ENCODE data around the gene PSAP.

Gene PSAP

DNA sequence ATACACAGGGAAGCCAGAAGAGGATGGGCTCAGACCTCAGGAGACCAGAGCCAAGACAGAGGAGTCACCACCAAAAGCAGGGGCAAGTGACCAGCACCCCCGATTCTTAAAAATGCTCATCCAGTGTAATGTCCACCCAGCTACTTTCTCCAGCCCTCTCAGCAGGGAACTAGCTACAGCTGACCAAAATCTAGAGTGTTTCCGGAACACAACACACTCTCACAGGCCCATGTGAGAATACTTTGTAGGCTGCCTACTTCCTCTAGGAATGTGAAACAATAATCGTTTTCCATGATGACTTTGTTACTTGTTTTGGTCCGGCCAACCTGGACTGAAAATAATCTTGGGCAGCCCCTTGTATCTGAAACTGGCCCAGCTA, 14.5 kb downstream of the PSAP start:
- Histone ChIP-seq H3K4me3 (peak overlapping the region; percentile 49), H3K9me3 (ENCODE audit: low read depth, low read length) (no peaks in the 10 kb centered on the region), H3K36me3 (ENCODE audit: insufficient read depth, low read length) (peaks cover 1% of the 10 kb centered on the region; the same call in 1 of the 2 replicates), H3K27ac (peak overlapping the region; percentile 71), H3K9ac (ENCODE audit: insufficient read length) (no peak overlapping the region)
- DNase-seq (ENCODE audit: low read depth, low spot score) = no peak
- TF ChIP-seq POLR2AphosphoS5 (IDR thresholded peaks at IDR 0.05; ENCODE audit: borderline replicate concordance, low read depth, low read length) (no peak), EZH2 (IDR thresholded peaks at IDR 0.05) (no peak), FOXP2 (optimal IDR thresholded peaks at IDR 0.05; ENCODE audit: control extremely low read depth, extremely low read length, insufficient read depth) (no peak)

DNA sequence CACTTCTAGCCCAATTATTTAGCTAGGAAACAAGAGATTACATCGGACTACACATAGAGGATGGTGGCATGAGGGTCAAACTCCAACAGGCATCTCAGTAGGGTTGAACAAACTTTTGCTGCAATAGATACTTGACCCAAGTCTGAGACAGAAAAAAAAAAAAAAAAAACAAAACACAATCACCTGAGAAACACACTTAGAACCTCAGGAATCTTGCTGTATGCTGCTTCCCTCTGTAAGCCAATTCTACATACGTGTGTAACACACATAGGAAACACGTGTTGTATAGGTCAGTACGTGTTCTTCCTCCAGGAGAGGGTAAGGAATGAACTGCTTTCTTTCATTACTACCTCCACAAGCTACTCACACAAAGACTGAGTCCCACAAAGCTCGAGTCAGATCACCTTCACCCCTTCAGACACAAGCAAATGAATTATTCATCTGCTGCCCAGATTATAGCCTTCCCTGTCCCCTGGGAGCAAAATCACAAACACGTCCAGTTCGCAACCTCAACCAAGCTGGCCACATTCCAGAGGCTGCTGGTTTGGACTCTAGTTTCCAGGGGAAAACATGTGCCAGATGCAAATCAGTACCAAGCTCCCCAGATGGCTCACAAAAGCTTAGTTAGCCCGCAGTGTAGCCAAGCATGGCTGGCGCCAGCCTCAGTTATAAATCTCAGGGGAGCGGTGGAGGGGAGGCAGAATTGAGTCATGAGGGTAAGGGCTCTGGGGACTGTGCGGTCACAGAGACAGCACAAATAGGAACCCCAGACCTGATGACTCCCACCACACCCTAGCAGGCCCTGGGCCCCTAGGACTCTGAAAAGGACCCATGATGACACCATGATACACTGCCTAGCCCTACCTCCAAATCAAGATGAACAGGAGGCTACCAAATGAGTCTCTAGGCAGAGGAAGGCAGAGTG, 15.1 kb downstream of the PSAP start:
- no peak for TF ChIP-seq EZH2 (IDR thresholded peaks at IDR 0.05)
- no peak for TF ChIP-seq POLR2AphosphoS5 (IDR thresholded peaks at IDR 0.05; ENCODE audit: borderline replicate concordance, low read depth, low read length)
- no peak for TF ChIP-seq FOXP2 (optimal IDR thresholded peaks at IDR 0.05; ENCODE audit: control extremely low read depth, extremely low read length, insufficient read depth)
- no peak for DNase-seq (ENCODE audit: low read depth, low spot score)
- Histone ChIP-seq H3K4me3 (peak overlapping the region; percentile 49), H3K36me3 (ENCODE audit: insufficient read depth, low read length) (peaks cover 8% of the 10 kb centered on the region; the same call in 1 of the 2 replicates), H3K27ac (peak overlapping the region; percentile 71), H3K9me3 (ENCODE audit: low read depth, low read length) (no peaks in the 10 kb centered on the region), H3K9ac (ENCODE audit: insufficient read length) (peak overlapping the region; percentile 6)

DNA sequence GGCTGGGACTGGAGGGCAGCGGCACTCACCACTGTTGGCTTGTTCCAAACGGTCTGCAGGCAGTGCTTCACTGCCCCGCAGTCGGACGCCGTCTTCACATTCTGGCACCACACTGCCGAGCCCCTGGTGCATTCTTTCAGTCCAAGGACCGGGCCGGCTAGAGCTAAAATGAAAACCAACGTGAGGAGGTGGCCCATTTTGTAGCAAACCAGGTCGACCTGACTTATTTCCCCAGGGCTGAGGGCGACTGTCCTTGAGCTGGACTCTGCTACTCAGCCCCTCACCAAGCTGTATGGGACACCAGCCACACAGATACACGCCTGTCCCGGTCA, 16.7 kb downstream of the PSAP start:
- H3K27ac ChIP-seq = no peak overlapping the region
- H3K36me3 ChIP-seq (ENCODE audit: insufficient read depth, low read length) = peaks cover 19% of the 10 kb centered on the region; the same call in 1 of the 2 replicates
- DNase-seq (ENCODE audit: low read depth, low spot score) = no peak
- no peak overlapping the region for H3K9ac ChIP-seq (ENCODE audit: insufficient read length)
- TF ChIP-seq FOXP2 (optimal IDR thresholded peaks at IDR 0.05; ENCODE audit: control extremely low read depth, extremely low read length, insufficient read depth) (no peak), POLR2AphosphoS5 (IDR thresholded peaks at IDR 0.05; ENCODE audit: borderline replicate concordance, low read depth, low read length) (no peak), EZH2 (IDR thresholded peaks at IDR 0.05) (no peak)
- no peaks in the 10 kb centered on the region for H3K9me3 ChIP-seq (ENCODE audit: low read depth, low read length)
- H3K4me3 ChIP-seq = no peak overlapping the region

DNA sequence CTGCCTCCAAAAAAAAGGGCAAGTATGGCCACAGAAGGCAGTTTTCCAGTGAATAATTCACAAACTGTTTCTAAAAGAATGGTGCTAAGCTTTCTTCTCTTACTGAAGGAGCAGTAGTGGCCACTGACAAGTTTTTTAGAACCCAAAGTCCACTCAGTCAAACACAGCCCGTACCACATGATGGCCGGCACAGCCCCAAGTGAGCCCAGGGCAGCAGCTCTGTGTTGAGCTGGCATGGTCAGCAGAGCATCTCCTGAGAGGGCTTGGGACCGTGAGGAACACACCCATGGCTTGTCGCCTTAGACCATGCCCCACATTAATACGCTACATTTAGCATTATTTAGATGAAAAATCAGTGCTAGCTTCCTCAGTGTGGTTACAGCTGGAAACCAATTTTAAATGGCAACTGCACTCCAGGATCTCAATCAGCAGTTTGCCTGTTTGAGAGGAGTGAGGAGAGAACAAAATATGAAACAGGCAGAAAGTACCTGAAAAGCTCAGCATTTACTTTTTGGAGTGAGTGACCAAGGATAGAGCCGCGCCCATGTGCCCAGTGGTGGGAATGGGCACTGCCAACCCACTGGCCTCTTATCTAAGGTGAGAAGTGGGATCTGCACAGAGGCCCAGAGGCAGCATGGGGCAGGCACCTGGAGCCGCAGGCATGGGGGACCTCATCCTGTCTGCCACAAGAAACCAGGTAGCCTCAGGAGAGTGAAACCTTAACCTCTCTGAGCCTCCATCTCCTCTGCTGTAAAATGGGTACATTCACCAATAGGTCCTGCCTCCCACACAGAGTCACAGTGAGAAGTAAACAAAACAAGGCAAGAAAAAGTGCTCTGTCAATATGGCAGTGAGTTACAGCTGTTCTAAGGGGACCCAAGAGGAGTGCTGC, 17.4 kb downstream of the PSAP start:
- Histone ChIP-seq H3K9ac (ENCODE audit: insufficient read length) (no peak overlapping the region), H3K9me3 (ENCODE audit: low read depth, low read length) (no peaks in the 10 kb centered on the region), H3K4me3 (no peak overlapping the region), H3K36me3 (ENCODE audit: insufficient read depth, low read length) (peaks cover 25% of the 10 kb centered on the region; the same call in 1 of the 2 replicates), H3K27ac (no peak overlapping the region)
- DNase-seq (ENCODE audit: low read depth, low spot score) = no peak
- TF ChIP-seq POLR2AphosphoS5 (IDR thresholded peaks at IDR 0.05; ENCODE audit: borderline replicate concordance, low read depth, low read length) (no peak), FOXP2 (optimal IDR thresholded peaks at IDR 0.05; ENCODE audit: control extremely low read depth, extremely low read length, insufficient read depth) (no peak), EZH2 (IDR thresholded peaks at IDR 0.05) (no peak)

DNA sequence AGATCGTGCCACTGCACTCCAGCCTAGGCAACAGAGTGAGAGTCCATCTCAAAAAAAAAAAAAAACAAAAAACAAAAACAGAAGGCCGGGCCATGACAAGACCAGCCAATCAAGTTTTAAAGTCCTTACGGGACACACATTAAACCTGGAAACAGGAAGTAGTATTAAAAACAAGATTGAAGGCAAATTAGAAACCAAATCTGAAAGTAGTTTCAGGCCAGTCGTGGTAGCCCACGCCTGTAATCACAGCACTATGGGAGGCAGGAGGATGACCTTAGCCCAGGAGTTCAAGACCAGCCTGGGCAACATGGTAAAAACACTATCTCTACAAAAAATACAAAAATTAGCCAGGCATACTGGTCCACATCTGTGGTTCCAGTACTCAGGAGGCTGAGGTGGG, 18.1 kb downstream of the PSAP start:
- Histone ChIP-seq H3K9ac (ENCODE audit: insufficient read length) (no peak overlapping the region), H3K27ac (no peak overlapping the region), H3K36me3 (ENCODE audit: insufficient read depth, low read length) (peaks cover 28% of the 10 kb centered on the region; the same call in 1 of the 2 replicates), H3K4me3 (no peak overlapping the region), H3K9me3 (ENCODE audit: low read depth, low read length) (no peaks in the 10 kb centered on the region)
- TF ChIP-seq POLR2AphosphoS5 (IDR thresholded peaks at IDR 0.05; ENCODE audit: borderline replicate concordance, low read depth, low read length) (no peak), FOXP2 (optimal IDR thresholded peaks at IDR 0.05; ENCODE audit: control extremely low read depth, extremely low read length, insufficient read depth) (no peak), EZH2 (IDR thresholded peaks at IDR 0.05) (no peak)
- DNase-seq (ENCODE audit: low read depth, low spot score) = no peak

DNA sequence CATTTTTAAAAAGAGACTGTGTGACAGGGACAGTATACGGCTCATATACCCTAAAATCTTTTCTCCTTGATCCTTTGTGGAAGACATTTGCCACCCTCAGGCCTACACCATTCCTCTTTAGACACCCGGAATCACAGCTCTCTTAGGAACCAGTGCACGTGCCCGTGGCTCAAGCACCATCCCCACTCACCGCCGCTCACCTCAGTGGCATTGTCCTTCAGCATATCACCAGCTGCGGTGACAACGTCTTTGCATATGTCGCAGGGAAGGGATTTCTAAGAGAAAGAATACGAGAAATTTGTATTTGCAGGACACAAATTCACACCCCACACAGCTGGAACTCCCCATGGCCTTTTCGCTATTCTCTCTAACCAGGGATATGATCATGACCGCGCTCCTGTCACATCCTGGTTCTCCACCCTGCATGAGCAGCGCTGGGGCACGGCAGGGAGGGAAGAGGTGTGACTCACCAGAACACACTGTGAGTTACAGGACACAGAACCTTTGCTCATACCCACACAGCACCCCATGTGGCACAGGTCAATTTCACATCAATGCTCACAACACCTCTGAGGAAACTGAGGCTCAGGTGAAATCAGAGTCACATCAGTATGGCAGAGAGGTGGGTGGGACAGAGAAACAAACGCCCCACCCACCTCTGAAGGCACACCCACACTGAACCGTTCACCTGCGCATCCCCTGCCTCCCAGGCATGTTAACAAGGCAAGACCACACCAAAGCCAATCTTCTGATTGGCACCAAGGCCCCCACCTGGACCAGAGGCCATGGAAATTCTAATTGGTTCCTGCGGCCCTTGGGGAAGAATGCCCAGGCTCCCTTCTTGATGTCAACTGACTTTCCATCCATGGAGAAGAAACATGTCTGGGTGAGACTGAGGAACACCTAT, 19.2 kb downstream of the PSAP start:
- no peak for DNase-seq (ENCODE audit: low read depth, low spot score)
- Histone ChIP-seq H3K4me3 (no peak overlapping the region), H3K36me3 (ENCODE audit: insufficient read depth, low read length) (peaks cover 32% of the 10 kb centered on the region; the same call in 1 of the 2 replicates)

DNA sequence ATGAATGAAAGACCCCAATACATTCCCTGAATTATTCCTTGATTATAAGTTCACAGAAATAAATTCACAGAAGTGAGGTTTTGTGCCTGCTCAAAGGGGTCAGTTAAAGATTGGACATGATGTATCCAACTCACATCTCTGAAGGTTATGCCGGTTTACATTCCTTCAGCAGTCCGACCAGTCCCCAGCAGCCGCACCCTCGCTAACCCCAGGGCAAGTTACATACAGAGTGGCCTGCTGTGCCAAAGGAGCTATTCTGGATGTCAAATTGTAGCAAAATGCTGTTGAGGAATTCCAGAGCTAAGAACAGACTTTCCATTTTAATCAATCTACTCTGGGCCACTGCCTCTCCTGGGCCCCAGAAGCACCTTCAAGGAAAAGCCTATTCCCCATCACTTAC, 20.3 kb downstream of the PSAP start:
- H3K4me3 ChIP-seq = no peak overlapping the region
- DNase-seq (ENCODE audit: low read depth, low spot score) = no peak
- no peak overlapping the region for H3K27ac ChIP-seq
- no peak for TF ChIP-seq POLR2AphosphoS5 (IDR thresholded peaks at IDR 0.05; ENCODE audit: borderline replicate concordance, low read depth, low read length)
- TF ChIP-seq EZH2 (IDR thresholded peaks at IDR 0.05) = no peak
- no peak for TF ChIP-seq FOXP2 (optimal IDR thresholded peaks at IDR 0.05; ENCODE audit: control extremely low read depth, extremely low read length, insufficient read depth)
- peaks cover 41% of the 10 kb centered on the region; the same call in 1 of the 2 replicates for H3K36me3 ChIP-seq (ENCODE audit: insufficient read depth, low read length)
- no peak overlapping the region for H3K9ac ChIP-seq (ENCODE audit: insufficient read length)
- H3K9me3 ChIP-seq (ENCODE audit: low read depth, low read length) = no peaks in the 10 kb centered on the region

More for the DNA sequence above, 19.2 kb downstream of the PSAP start:
- no peak for TF ChIP-seq EZH2 (IDR thresholded peaks at IDR 0.05)
- Histone ChIP-seq H3K27ac (no peak overlapping the region), H3K9me3 (ENCODE audit: low read depth, low read length) (no peaks in the 10 kb centered on the region), H3K9ac (ENCODE audit: insufficient read length) (no peak overlapping the region)
